GM19395 (cell line): ENCODE measurements around the gene DLG2.
"Not testable (repeated sequence)": the region's sequence is repeated elsewhere in the genome, so short reads cannot be mapped to it uniquely, and the experiment has no call there.

Source experiments
- ATAC-seq: cut with Tn5 transposase; IDR thresholded peaks from one replicate; pipeline ENCODE4 v1.9.1; 2021; ENCODE audit warnings: mild to moderate bottlenecking, moderate library complexity; ENCODE audit not compliant: unreplicated experiment

The DLG2 gene

DNA sequence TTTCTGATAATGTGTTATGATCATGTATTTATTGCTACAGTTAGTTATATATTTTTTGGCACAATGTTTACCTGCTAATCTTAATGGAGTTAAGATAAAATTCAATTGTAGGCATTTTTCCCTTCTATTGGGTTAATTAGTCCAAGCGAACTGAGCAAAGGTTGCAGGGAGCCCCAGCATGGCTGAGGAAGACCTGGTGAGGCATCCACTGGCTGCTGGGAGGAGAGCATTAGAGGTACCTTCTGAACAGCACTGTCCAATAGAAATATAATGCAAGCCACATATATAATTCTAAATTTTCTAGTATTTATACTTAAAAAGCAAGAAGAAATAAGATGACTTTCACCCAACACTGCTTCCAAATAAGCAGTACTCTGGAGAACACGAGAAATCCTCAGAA, 19.9 kb upstream of the DLG2 start:
- peak; percentile 12 for ATAC-seq

- ATAC-seq, result no peak
These were observed 16.1 kb upstream of the DLG2 start for GRCh38 chr11:85643191-85643614.

GRCh38 chr11:85634747-85635146, 7.6 kb upstream of the DLG2 start:
- ATAC-seq, result no peak

DNA sequence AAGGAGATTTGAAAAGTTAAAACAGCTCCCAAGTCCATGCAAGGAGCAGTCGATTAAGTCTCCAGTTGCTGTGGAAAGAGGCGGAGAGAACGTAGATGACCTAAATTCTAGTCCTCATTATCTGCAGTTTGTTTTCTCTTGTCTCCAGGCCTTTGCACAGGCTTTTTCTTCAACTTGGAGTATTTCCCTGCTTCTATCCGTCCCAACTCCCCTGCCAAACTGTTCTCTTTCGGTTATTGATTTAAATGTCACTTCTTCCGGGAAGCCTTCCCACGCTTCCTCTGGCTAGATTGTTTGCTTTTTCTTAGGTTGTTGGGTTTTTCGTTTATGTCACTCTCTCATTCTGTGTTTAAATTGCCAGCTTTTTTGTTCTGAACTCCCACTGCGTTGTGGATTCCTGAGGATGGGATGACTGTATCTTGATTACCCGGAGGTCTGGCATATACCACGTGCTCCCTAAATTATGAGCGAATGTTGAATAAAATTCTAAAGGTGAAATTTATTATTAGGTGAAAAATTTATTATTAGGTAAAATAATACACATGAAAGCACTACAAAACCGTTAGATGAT, 1.7 kb upstream of the DLG2 start:
- peak; percentile 22 for ATAC-seq

DNA sequence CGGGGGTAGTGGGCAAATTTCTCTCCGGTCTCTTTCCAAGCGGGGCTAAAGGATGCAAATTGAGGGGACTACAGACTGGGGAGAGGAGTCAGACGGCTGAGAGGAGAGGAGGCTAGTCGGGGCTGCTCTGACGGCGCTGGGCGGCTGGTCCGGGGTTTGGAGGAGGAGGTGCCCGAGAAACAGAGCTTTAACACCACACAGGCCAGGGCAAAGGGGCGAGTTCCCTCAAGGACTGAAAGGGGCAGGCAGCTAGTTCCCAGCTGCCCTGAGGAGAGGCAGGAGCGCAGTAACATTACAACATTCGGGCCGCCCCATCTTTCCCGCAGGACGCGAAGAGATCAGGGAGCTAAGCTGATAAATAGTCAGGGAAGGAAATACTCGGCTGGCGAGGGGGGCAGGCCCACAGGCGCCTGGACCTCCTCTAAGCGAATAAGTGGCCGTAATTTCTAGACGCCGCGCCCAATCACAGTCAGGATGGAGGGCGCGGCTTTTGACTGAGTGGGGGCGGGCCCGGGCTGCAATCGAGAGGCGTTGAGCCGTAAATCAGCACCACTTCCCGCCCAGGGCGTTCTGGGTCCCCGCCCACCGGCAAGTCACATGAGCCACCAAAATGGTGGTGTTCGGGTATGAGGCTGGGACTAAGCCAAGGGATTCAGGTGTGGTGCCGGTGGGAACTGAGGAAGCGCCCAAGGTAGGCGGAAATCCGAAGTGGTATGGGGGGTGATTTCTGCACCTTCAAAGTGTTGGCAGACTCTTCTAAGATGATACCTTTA, 1.0 kb upstream of the DLG2 start, which contains the start of gene TMEM126B:
Gene TMEM126B, plus strand, starts transcription at position 596 of the 773 bp plus-strand sequence. Its CDS starts 15 bp downstream, at position 611.
- ATAC-seq, result peak; percentile 99

GRCh38 chr11:85626496-85626895, 648 bp downstream of the DLG2 start:
- ATAC-seq, result no peak

DNA sequence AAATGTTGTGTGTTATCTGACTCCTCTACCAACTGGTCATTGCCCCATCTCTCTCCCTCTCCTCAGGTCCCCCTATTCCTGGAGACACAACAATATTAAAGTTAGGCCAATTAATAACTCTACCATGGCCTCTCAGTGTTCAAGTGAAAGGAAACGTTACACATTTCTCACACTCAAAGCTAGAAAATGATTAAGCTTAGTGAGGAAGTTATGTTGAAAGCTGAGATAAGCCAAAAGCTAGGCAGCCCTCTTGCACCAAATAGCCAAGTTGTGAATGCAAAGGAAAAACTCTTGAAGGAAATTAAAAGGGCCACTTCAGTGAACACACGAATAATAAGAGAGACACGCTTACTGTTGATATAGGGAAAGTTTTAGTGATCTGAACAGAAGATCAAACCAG, 6.9 kb downstream of the DLG2 start:
- no peak for ATAC-seq

- ATAC-seq, result no peak
These were observed 7.6 kb downstream of the DLG2 start for GRCh38 chr11:85619499-85619898.

DNA sequence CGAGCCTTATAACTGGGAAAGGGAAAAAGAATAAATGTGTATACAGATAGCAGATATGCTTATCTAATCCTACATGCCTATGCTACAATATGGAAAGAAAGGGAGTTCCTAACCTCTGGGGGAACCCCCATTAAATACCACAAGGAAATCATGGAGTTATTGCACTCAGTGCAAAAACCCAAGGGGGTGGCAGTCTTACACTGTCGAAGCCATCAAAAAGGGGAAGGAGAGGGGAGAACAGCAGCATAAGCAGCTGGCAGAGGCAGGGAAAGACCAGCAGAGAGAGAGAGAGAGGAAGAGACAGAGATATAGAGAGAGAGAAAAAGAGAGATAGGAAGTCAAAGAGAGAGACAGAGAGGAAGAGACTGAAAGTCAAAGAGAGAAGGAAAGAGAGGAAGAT, 15.5 kb downstream of the DLG2 start:
- not testable (repeated sequence) for ATAC-seq

DNA sequence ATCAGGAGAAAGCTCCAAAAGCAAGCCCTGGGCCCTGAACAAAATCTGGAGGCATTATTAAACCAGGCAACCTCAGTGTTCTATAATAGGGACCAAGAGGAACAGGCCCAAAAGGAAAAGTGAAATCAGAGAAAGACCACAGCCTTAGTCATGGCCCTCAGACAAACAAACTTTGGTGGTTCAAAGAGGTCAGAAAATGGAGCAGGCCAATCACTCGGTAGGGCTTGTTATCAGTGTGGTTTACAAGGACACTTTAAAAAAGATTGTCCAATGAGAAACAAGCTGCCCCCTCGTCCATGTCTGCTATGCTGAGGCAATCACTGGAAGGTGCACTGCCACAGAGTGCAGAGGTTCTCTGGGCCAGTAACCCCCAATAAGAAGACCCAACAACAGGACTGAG, 17.9 kb downstream of the DLG2 start:
- ATAC-seq, result not testable (repeated sequence)

- not testable (repeated sequence) for ATAC-seq
These were observed 18.5 kb downstream of the DLG2 start for GRCh38 chr11:85608621-85609020.

DNA sequence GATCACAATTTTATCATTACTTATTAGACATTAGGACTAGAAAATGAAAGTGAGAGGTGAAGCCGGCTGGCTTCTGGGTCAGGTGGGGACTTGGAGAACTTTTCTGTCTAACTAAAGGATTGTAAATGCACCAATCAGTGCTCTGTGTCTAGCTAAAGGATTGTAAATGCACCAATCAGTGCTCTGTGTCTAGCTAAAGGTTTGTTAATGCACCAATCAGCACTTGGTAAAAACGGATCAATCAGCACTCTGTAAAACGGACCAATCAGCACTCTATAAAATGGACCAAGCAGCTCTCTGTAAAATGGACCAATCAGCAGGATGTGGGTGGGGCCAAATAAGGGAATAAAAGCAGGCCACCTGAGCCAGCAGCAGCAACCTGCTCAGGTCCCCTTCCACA, 20.9 kb downstream of the DLG2 start:
- ATAC-seq, result not testable (repeated sequence)

DNA sequence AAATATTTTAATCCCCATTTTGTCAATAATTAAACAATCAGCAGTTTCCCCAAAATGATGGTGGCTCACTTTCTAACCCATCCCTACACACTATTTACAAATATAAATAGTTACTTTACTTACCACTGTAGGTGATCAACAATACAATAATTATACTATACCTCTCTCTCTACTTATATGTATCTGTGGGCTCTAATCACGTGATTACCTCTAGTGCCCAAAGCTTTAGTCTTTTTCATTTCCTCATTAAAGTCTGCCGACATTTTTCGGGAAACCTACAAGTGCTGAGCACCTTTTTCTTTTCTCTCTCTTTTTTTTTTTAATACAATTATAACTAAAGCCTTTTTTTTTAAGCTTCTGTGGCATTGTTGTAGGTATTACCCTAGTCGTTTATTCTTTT, 23.9 kb downstream of the DLG2 start:
- ATAC-seq, result no peak

- ATAC-seq, result no peak
These were observed 24.5 kb downstream of the DLG2 start for GRCh38 chr11:85602526-85603213.

DNA sequence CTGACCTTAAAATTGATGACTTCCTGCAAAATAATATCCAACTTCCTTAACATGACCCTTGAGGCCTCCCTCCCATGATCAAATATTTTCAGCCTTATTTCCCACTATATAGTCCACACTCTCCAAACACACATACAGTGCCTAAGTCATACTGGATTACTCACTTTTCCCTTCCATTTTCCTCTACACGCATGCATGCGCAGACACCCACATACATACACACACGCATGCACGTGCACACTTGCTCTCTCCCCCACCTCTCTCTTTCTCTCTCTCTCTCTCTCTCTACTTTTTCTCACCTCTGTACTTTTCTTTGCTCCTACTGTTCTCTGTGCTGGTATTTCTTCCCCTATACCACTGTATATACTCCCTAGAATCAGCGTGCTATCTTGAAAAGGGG, 28.1 kb downstream of the DLG2 start:
- ATAC-seq, result no peak

DNA sequence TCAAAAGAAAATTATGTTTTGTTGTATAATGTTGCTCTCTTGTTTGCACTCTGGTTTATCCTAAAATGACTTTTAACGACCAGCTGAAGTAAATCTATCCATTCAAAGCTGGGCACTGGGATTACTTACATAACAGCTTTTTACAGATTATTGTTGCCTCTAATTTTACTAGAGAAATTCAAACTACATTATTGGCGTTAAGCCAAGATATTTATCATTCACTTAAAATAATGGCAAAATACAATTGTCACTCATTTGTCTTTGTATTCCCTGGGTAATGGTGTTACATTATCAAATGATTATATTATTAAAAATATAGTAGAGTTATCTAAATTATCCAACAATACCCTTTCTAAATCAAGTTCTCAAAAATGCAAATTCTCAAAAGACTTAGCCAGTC, 30.3 kb downstream of the DLG2 start:
- ATAC-seq, result no peak

- peak; percentile 68 for ATAC-seq
These were observed 31.8 kb downstream of the DLG2 start for GRCh38 chr11:85595285-85595884.

GRCh38 chr11:85590848-85591483, 36.2 kb downstream of the DLG2 start:
- peak; percentile 57 for ATAC-seq

DNA sequence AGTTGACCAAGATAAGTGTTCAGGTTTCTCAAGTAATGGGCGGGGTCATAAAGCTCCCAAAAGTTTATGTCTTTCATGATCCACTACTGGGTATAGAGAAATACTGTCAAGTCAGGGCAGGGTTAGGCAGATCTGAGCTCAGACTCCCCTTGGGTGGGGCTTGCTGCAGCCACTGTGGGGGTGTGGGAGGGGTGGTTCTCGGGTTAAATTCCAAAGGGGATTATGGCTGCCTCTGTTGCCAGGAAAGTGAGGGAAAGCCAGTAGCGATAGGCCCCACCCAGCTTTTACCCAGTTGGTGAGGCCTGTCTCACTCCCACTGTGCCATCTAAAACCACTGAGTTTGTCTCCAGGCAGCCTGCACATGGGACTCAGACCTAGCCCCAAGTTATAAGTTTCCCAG, 37.8 kb downstream of the DLG2 start:
- no peak for ATAC-seq

DNA sequence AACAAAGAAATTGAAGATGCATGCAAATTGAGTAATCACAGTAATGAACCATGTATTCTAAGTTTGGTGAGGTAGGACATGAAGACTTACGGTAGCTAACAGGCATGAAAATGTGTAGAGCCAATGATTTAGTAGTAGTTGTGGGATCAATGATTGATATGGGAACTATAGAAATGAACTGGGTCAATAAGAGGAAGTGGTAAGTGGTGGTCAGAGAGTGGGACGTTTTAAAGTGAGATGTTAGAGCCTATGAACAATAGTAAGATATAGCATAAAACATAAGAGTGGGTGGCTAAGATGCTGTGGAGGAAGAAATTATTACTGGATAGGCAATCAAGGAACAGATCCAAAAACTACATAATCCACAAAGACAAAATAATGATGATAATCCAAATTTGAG, 45.0 kb downstream of the DLG2 start:
- ATAC-seq, result peak; percentile 55

DNA sequence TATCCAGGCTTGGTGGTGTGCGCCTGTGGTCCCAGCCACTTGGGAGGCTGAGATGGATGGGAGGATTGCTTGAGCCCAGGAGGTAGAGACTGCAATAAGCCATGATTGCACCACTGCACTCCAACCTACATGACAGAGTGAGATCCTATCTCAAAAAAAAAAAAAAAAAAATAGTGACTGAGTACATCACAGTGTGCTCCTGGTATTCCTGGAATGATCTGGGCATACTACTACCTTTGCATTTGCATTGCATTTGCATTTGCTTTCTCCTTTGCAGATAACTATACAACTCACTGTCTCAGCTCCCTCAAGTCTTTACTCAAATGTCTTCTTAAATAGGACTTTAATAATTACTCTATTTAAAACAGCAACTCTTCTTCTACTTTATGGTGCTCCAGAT, 51.8 kb downstream of the DLG2 start:
- ATAC-seq, result no peak
